IPS DF 6.9 (cell line): ENCODE results near the gene LKAAEAR1.
A peak's percentile ranks its signal among the peaks of the same experiment; 100 is the strongest.

Experiments
- DNase-seq: peaks from one replicate; pipeline ENCODE4 v3.0.0-alpha.2; 2013; ENCODE audit warnings: low read depth, low spot score
- H3K27ac ChIP-seq: one replicate; pipeline ENCODE4 v1.5.1; 2013; ENCODE audit warnings: low read length, control low read depth
- H3K27me3 ChIP-seq: 2 replicates; pipeline ENCODE4 v1.6.1; 2013; ENCODE audit warnings: mild to moderate bottlenecking, low read length; ENCODE audit not compliant: control insufficient read depth, insufficient read depth
- H3K36me3 ChIP-seq: 2 replicates; pipeline ENCODE4 v1.6.1; 2013; ENCODE audit warnings: low read length; ENCODE audit not compliant: control insufficient read depth, insufficient read depth
- H3K4me1 ChIP-seq: 2 replicates; pipeline ENCODE4 v1.6.1; 2013; ENCODE audit warnings: low read length; ENCODE audit not compliant: control insufficient read depth, insufficient read depth
- H3K4me3 ChIP-seq: 2 replicates; pipeline ENCODE4 v1.5.1; 2013; ENCODE audit warnings: mild to moderate bottlenecking, low read length
- H3K9me3 ChIP-seq: 2 replicates; pipeline ENCODE4 v1.6.1; 2013; ENCODE audit warnings: low read length, inconsistent platforms; ENCODE audit not compliant: control insufficient read depth, insufficient read depth
- WGBS: extraction: QIAGEN DNeasy Blood & Tissue Kit; methylation state at CpG from one replicate; pipeline ENCODE4 v1.1.7; 2013; ENCODE audit warnings: mixed read lengths, missing lambda C conversion rate; ENCODE audit not compliant: insufficient read length, insufficient coverage; 5-methylcytosine and 5-hydroxymethylcytosine counted together

Gene LKAAEAR1

GRCh38 chr20:64049060-64049877 is 34.9 kb downstream of the LKAAEAR1 start, which contains the start of gene SOX18:
Gene SOX18, minus strand, starts transcription at chr20:64049639. Its CDS starts 123 bp downstream, at chr20:64049516.
- Histone ChIP-seq H3K4me1 (peaks cover 8% of the 10 kb centered on the region; the same call in 1 of the 2 replicates), H3K9me3 (no peaks in the 10 kb centered on the region), H3K4me3 (peak within 1 kb of the TSS; percentile 24; the same call in 1 of the 2 replicates), H3K36me3 (no peaks in the 10 kb centered on the region), H3K27me3 (peaks cover 24% of the 10 kb centered on the region), H3K27ac (no peak within 1 kb of the TSS)
- DNase-seq, result no peak
- WGBS, result no CpG with 5 or more reads among the region's 111 CpGs

GRCh38 chr20:64048402-64049044 is 35.7 kb downstream of the LKAAEAR1 start:
- H3K9me3 ChIP-seq, result no peaks in the 10 kb centered on the region
- no peak overlapping the region for H3K27ac ChIP-seq
- peak overlapping the region; percentile 1; the same call in 1 of the 2 replicates for H3K4me3 ChIP-seq
- DNase-seq, result no peak
- peaks cover 8% of the 10 kb centered on the region; the same call in 1 of the 2 replicates for H3K4me1 ChIP-seq
- WGBS, result no CpG with 5 or more reads among the region's 101 CpGs
- H3K27me3 ChIP-seq, result peaks cover 24% of the 10 kb centered on the region
- H3K36me3 ChIP-seq, result no peaks in the 10 kb centered on the region

- peaks cover 8% of the 10 kb centered on the region; the same call in 1 of the 2 replicates for H3K4me1 ChIP-seq
- no CpG with 5 or more reads among the region's 49 CpGs for WGBS
- H3K36me3 ChIP-seq, result no peaks in the 10 kb centered on the region
- DNase-seq, result no peak
- peaks cover 24% of the 10 kb centered on the region for H3K27me3 ChIP-seq
- no peak overlapping the region for H3K27ac ChIP-seq
- no peaks in the 10 kb centered on the region for H3K9me3 ChIP-seq
- H3K4me3 ChIP-seq, result peak overlapping the region; percentile 1; the same call in 1 of the 2 replicates
Observed at GRCh38 chr20:64047968-64048401, 36.2 kb downstream of the LKAAEAR1 start.

- no CpG with 5 or more reads among the region's 8 CpGs for WGBS
- H3K27ac ChIP-seq, result no peak overlapping the region
- no peaks in the 10 kb centered on the region for H3K9me3 ChIP-seq
- no peak overlapping the region for H3K4me3 ChIP-seq
- no peak for DNase-seq
- H3K36me3 ChIP-seq, result no peaks in the 10 kb centered on the region
- H3K27me3 ChIP-seq, result peaks cover 24% of the 10 kb centered on the region
- H3K4me1 ChIP-seq, result peaks cover 8% of the 10 kb centered on the region; the same call in 1 of the 2 replicates
Observed at GRCh38 chr20:64047046-64047389, 37.2 kb downstream of the LKAAEAR1 start.

GRCh38 chr20:64045346-64046011 is 38.7 kb downstream of the LKAAEAR1 start:
- no peak overlapping the region for H3K27ac ChIP-seq
- no peaks in the 10 kb centered on the region for H3K9me3 ChIP-seq
- H3K27me3 ChIP-seq, result peaks cover 31% of the 10 kb centered on the region
- H3K4me1 ChIP-seq, result peaks cover 8% of the 10 kb centered on the region; the same call in 1 of the 2 replicates
- no peaks in the 10 kb centered on the region for H3K36me3 ChIP-seq
- DNase-seq, result no peak
- WGBS, result no CpG with 5 or more reads among the region's 11 CpGs
- H3K4me3 ChIP-seq, result no peak overlapping the region

- no peak overlapping the region for H3K4me3 ChIP-seq
- no peak for DNase-seq
- no peak overlapping the region for H3K27ac ChIP-seq
- H3K9me3 ChIP-seq, result no peaks in the 10 kb centered on the region
- WGBS, result no CpG with 5 or more reads among the region's 14 CpGs
- H3K27me3 ChIP-seq, result peaks cover 28% of the 10 kb centered on the region
- peaks cover 7% of the 10 kb centered on the region; the same call in 1 of the 2 replicates for H3K4me1 ChIP-seq
- no peaks in the 10 kb centered on the region for H3K36me3 ChIP-seq
Observed at GRCh38 chr20:64044484-64045247, 39.5 kb downstream of the LKAAEAR1 start.

- WGBS, result 100% methylated on average over 2 of the region's 9 CpGs
- Histone ChIP-seq H3K4me3 (no peak overlapping the region), H3K36me3 (no peaks in the 10 kb centered on the region), H3K27ac (no peak overlapping the region), H3K27me3 (peaks cover 27% of the 10 kb centered on the region), H3K4me1 (peaks cover 9% of the 10 kb centered on the region), H3K9me3 (no peaks in the 10 kb centered on the region)
- DNase-seq, result no peak
Observed at GRCh38 chr20:64043768-64044167, 40.4 kb downstream of the LKAAEAR1 start.

GRCh38 chr20:64042054-64042781 is 42.0 kb downstream of the LKAAEAR1 start:
- peaks cover 11% of the 10 kb centered on the region for H3K4me1 ChIP-seq
- peak overlapping the region; percentile 48; the same call in 1 of the 2 replicates for H3K4me3 ChIP-seq
- H3K36me3 ChIP-seq, result no peaks in the 10 kb centered on the region
- H3K9me3 ChIP-seq, result no peaks in the 10 kb centered on the region
- no peak for DNase-seq
- no peak overlapping the region for H3K27ac ChIP-seq
- H3K27me3 ChIP-seq, result peaks cover 14% of the 10 kb centered on the region
- WGBS, result no CpG with 5 or more reads among the region's 55 CpGs

GRCh38 chr20:64041781-64042053 is 42.5 kb downstream of the LKAAEAR1 start:
- no CpG with 5 or more reads among the region's 11 CpGs for WGBS
- H3K27me3 ChIP-seq, result peaks cover 9% of the 10 kb centered on the region; the same call in 1 of the 2 replicates
- DNase-seq, result no peak
- H3K4me3 ChIP-seq, result no peak overlapping the region
- peaks cover 13% of the 10 kb centered on the region for H3K4me1 ChIP-seq
- no peak overlapping the region for H3K27ac ChIP-seq
- no peaks in the 10 kb centered on the region for H3K9me3 ChIP-seq
- H3K36me3 ChIP-seq, result no peaks in the 10 kb centered on the region
